ENCODE results near the gene SLC12A4. TPM values are rescaled to one million over a fixed set of nuclear protein-coding genes. Genes with fewer than 3 reads are reported as not detected.

SLC12A4 gene
- polyA plus RNA-seq, 2 of the 4 experiments (the other 2 are of a cell fraction), result 18.2 to 33.2 TPM

GRCh38 chr16:67935402-67936123, 32.9 kb downstream of the SLC12A4 start (continued):
- TF ChIP-seq HDAC2 (IDR thresholded peaks at IDR 0.05) (no peak), CEBPB (IDR thresholded peaks at IDR 0.05) (no peak), NFE2L2 (conservative IDR thresholded peaks at IDR 0.05; ENCODE audit: low read length) (no peak), PHF8 (IDR thresholded peaks at IDR 0.05; ENCODE audit: borderline replicate concordance, low read depth) (no peak), USF2 (IDR thresholded peaks at IDR 0.05) (peak; percentile 92), GATA3 (IDR thresholded peaks at IDR 0.05; ENCODE audit: borderline replicate concordance) (peak; percentile 15; the same call in 1 of the 2 replicates), BCL3 (IDR thresholded peaks at IDR 0.05) (peak; percentile 53; the same call in 1 of the 3 replicates), RNF2 (IDR thresholded peaks at IDR 0.05; ENCODE audit: borderline replicate concordance, low read depth) (no peak), BHLHE40 (IDR thresholded peaks at IDR 0.05; ENCODE audit: low read depth, low read length) (no peak), ZC3H11A (IDR thresholded peaks at IDR 0.05) (no peak), KDM5A (IDR thresholded peaks at IDR 0.05) (no peak), E2F6 (IDR thresholded peaks at IDR 0.05; ENCODE audit: borderline replicate concordance, low read depth) (peak; percentile 80), NPAS2 (CRISPR knock-in tag; IDR thresholded peaks at IDR 0.05; ENCODE audit: borderline replicate concordance) (no peak), ELK1 (IDR thresholded peaks at IDR 0.05; ENCODE audit: low read depth, low read length) (no peak), HOXB13 (CRISPR knock-in tag; IDR thresholded peaks at IDR 0.05; ENCODE audit: low read depth) (no peak), EP300 (IDR thresholded peaks at IDR 0.05) (no peak), SMC3 (IDR thresholded peaks at IDR 0.05) (no peak), POLR2AphosphoS2 (conservative IDR thresholded peaks at IDR 0.05; ENCODE audit: low read length) (no peak; the same call in 1 of the 2 replicates), PBX3 (IDR thresholded peaks at IDR 0.05) (peak; percentile 59; the same call in 1 of the 2 replicates), FOSB (CRISPR knock-in tag; IDR thresholded peaks at IDR 0.05) (no peak), RFX5 (IDR thresholded peaks at IDR 0.05) (no peak), TP53 (CRISPR knock-in tag; IDR thresholded peaks at IDR 0.05) (no peak), RAD21 (conservative IDR thresholded peaks at IDR 0.05 in 1 of 2, IDR thresholded peaks at IDR 0.05 in 1 of 2) (no peak), CBX2 (IDR thresholded peaks at IDR 0.05; ENCODE audit: borderline replicate concordance, low read depth) (no peak), ESRRA (IDR thresholded peaks at IDR 0.05; ENCODE audit: borderline replicate concordance, low read length) (0 out of 2 replicates have a peak, but pooled peaks have one; percentile 44), SREBF2 (IDR thresholded peaks at IDR 0.05) (no peak), EHF (CRISPR knock-in tag; IDR thresholded peaks at IDR 0.05) (no peak), KDM1A (IDR thresholded peaks at IDR 0.05; ENCODE audit: low read depth) (no peak), FOXS1 (CRISPR knock-in tag; IDR thresholded peaks at IDR 0.05) (no peak), REST (IDR thresholded peaks at IDR 0.05) (0 out of 2 replicates have a peak, but pooled peaks have one; percentile 33), POLR2A (IDR thresholded peaks at IDR 0.05; ENCODE audit: low read length) (peak; percentile 80), FOSL2 (IDR thresholded peaks at IDR 0.05) (no peak), FOSL2 (CRISPR knock-in tag; IDR thresholded peaks at IDR 0.05) (no peak), RARB (CRISPR knock-in tag; IDR thresholded peaks at IDR 0.05) (no peak)

All from A549 (cell line).